Esophagus (tissue), 2 donors: ENCODE data around the gene RTP5. TPM values are rescaled to one million over a fixed set of nuclear protein-coding genes. Genes with fewer than 3 reads are reported as not detected.

ENCODE experiments used
- H3K27ac ChIP-seq, 2 donors: one replicate each; pipeline ENCODE4 v1.5.1; 2013; ENCODE audit warnings: low read depth in 2 of 2, mild to moderate bottlenecking in 2 of 2, inconsistent platforms in 1 of 2, low read length in 1 of 2, moderate library complexity in 1 of 2
- H3K27me3 ChIP-seq, 2 donors: one replicate each; pipeline ENCODE4 v1.6.1; 2013; ENCODE audit warnings: low read length in 2 of 2, control low read depth in 1 of 2, mild to moderate bottlenecking in 1 of 2; ENCODE audit not compliant: insufficient read depth in 2 of 2, control insufficient read depth in 1 of 2
- H3K36me3 ChIP-seq, 2 donors: one replicate each; pipeline ENCODE4 v1.6.1; 2013; ENCODE audit warnings: low read length in 1 of 2; ENCODE audit not compliant: control insufficient read depth in 2 of 2, insufficient read depth in 2 of 2
- H3K4me1 ChIP-seq, 2 donors: one replicate each; pipeline ENCODE4 v1.6.1; 2013; ENCODE audit warnings: low read length in 1 of 2; ENCODE audit not compliant: control insufficient read depth in 2 of 2, insufficient read depth in 2 of 2
- H3K4me3 ChIP-seq, 2 donors: one replicate each; pipeline ENCODE4 v1.5.1; 2013; ENCODE audit warnings: low read length in 2 of 2, mild to moderate bottlenecking in 2 of 2, low read depth in 1 of 2, moderate library complexity in 1 of 2
- H3K9me3 ChIP-seq, 2 donors: one replicate each; pipeline ENCODE4 v1.6.1; 2013; ENCODE audit warnings: mild to moderate bottlenecking in 2 of 2, low read depth in 1 of 2, low read length in 1 of 2, moderate library complexity in 1 of 2; ENCODE audit not compliant: control insufficient read depth in 2 of 2, insufficient read depth in 1 of 2
- WGBS, 2 donors: extraction: QIAGEN DNeasy Blood & Tissue Kit; methylation state at CpG; one replicate each; pipeline ENCODE4 v1.1.7; 2013; 5-methylcytosine and 5-hydroxymethylcytosine counted together
- polyA plus RNA-seq, 2 donors: library from polyadenylated mRNA; stranded (reverse); fragments of 200-250 nt; gene quantifications; one replicate each; pipeline ENCODE4 v1.2.3, GENCODE V29; 2013
- donor health status: healthy with polysubstance abuse.
- donor health status: Bipolar disorder and iron deficiency.

Gene RTP5
- polyA plus RNA-seq, 2 donors, result 0.06 to 0.28 TPM

- WGBS, 2 donors, result 40 to 54% methylated on average over 32 to 52 of the region's 52 CpGs
- no peaks in the 10 kb centered on the region for H3K9me3 ChIP-seq
Observed at GRCh38 chr2:241843321-241844065, 26.0 kb upstream of the RTP5 start.

GRCh38 chr2:241844066-241844728 lies 25.3 kb upstream of the RTP5 start:
- WGBS, 2 donors, result 4 to 7% methylated on average over 39 to 65 of the region's 65 CpGs
- H3K27me3 ChIP-seq, result no peaks in the 10 kb centered on the region
- H3K27ac ChIP-seq, result peak overlapping the region in 1 of 2 donors; percentile 36
- H3K4me1 ChIP-seq, result peaks cover 0 to 6% of the 10 kb centered on the region in 2 donors
- peak overlapping the region; percentile 28 to 44 for H3K4me3 ChIP-seq
- H3K9me3 ChIP-seq, result no peaks in the 10 kb centered on the region
- no peaks in the 10 kb centered on the region for H3K36me3 ChIP-seq

More at GRCh38 chr2:241843321-241844065, 26.0 kb upstream of the RTP5 start:
- H3K27me3 ChIP-seq, result no peaks in the 10 kb centered on the region
- peak overlapping the region in 1 of 2 donors; percentile 28 for H3K4me3 ChIP-seq
- peak overlapping the region in 1 of 2 donors; percentile 23 for H3K27ac ChIP-seq
- no peaks in the 10 kb centered on the region for H3K36me3 ChIP-seq
- peaks cover 0 to 6% of the 10 kb centered on the region in 2 donors for H3K4me1 ChIP-seq

GRCh38 chr2:241844831-241845578 lies 24.5 kb upstream of the RTP5 start:
- no peaks in the 10 kb centered on the region for H3K27me3 ChIP-seq
- H3K27ac ChIP-seq, result no peak overlapping the region
- WGBS, 2 donors, result 73 to 74% methylated on average over 36 to 37 of the region's 37 CpGs
- H3K4me3 ChIP-seq, result no peak overlapping the region
- no peaks in the 10 kb centered on the region for H3K9me3 ChIP-seq
- H3K36me3 ChIP-seq, result no peaks in the 10 kb centered on the region
- H3K4me1 ChIP-seq, result peaks cover 0 to 6% of the 10 kb centered on the region in 2 donors

DNA sequence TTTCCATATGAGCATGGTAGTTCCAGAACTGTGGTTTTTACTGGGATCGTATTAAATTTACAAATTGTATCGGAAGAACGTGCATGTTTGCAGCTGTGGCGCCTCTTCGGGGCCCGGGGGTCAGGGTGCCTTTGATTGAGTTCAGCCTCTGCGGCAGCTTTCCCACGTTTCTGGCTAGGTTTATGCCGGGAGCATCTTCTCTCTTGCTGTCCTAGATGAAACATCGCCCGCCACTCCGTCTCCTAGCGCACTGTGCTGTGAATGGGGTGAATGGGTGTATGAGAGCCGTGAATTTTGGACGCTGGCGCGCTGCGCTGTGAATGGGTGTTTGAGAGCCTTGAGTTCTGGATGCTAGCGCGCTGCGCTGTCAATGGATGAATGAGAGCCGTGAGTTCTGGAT lies 23.1 kb upstream of the RTP5 start:
- no peak overlapping the region for H3K4me3 ChIP-seq
- no peaks in the 10 kb centered on the region for H3K36me3 ChIP-seq
- no peaks in the 10 kb centered on the region for H3K9me3 ChIP-seq
- no peaks in the 10 kb centered on the region for H3K27me3 ChIP-seq
- 85 to 89% methylated on average over 22 of the region's 22 CpGs for WGBS, 2 donors
- no peak overlapping the region for H3K27ac ChIP-seq
- H3K4me1 ChIP-seq, result peaks cover 0 to 6% of the 10 kb centered on the region in 2 donors

DNA sequence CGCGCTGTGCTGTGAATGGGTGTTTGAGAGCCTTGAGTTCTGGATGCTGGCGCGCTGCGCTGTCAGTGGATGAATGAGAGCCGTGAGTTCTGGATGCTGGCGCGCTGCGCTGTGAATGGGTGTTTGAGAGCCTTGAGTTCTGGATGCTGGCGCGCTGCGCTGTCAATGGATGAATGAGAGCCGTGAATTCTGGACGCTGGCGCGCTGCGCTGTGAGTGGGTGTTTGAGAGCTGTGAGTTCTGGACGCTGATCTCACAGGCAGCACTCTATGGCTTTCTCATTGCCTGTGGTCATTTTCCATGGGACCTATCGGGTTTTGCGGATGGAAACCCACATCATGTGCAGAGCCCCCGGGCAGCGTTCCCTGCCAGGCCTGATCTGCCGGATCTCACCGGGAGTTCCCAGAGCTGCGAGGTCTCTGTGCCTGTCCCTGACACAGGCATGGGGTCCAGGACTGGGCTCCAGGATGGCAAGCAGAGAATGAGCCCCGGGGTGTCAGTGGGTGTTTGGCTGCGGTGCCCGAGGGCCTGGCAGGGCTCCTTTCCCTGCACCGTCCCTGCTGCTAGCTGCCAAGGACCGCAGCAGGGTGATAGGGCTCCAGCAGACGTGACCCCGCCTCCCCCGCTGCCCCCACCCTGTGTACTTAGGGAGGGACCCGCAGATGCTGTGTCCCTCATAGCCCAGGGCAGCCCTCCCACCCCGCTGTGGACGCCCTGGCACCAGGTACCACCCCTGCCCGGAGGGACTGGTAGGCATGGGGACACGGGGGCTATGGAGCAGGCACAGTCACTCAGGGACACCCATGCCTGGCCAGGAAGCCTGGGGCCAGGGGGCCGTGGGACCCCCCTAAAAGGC lies 20.5 kb upstream of the RTP5 start:
- 81 to 84% methylated on average over 39 of the region's 39 CpGs for WGBS, 2 donors
- no peaks in the 10 kb centered on the region for H3K9me3 ChIP-seq
- H3K4me3 ChIP-seq, result no peak overlapping the region
- no peaks in the 10 kb centered on the region for H3K27me3 ChIP-seq
- peaks cover 0 to 6% of the 10 kb centered on the region in 2 donors for H3K4me1 ChIP-seq
- no peaks in the 10 kb centered on the region for H3K36me3 ChIP-seq
- no peak overlapping the region for H3K27ac ChIP-seq

DNA sequence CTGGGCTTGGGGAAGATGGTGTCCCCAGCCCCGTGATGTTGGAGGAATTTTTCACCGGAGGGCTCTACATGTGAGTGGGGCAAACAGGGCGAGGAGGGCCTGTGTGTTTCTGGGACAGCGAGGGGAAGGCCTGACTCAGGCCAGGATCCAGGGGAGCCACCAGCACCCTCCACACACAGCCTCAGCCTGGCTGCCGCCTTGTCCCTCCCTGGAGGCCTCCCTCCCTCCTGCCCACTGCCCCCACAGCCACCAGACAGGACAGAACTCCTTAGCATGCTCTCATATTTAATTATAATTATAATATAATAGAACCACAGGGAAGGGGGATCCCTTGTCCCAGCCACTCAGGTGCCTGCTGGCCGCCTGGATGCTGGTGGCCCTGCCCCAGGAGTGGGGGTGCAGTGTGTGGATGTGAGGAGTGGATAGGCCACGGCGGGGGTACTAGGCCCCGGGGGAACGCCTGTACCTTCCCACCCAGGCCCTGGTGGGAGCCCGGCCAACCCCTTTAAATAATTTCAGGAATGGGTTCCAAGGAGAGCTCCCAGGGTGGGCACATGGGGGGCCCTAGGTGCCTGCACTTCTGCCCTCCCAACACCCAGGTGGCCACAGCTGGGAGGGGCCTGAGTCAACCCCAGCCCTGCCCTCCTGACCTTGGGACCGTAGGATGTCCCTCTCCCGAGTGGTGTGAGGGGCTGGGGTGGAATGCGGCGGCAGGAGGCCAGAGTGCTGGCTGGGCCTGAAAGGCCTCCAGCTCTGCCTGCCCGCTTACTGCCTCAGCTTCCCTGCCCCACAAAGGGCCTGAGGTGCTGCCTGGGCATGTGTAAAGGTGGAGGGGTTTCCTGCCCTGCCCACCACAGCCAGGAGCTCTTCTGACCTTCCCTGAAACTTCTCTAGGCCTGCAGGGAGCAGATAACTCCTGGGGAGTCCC lies 19.6 kb upstream of the RTP5 start:
- Histone ChIP-seq H3K36me3 (no peaks in the 10 kb centered on the region), H3K9me3 (no peaks in the 10 kb centered on the region), H3K4me1 (peaks cover 0 to 2% of the 10 kb centered on the region in 2 donors), H3K27me3 (no peaks in the 10 kb centered on the region), H3K27ac (no peak overlapping the region), H3K4me3 (no peak overlapping the region)
- 91 to 92% methylated on average over 16 of the region's 16 CpGs for WGBS, 2 donors

DNA sequence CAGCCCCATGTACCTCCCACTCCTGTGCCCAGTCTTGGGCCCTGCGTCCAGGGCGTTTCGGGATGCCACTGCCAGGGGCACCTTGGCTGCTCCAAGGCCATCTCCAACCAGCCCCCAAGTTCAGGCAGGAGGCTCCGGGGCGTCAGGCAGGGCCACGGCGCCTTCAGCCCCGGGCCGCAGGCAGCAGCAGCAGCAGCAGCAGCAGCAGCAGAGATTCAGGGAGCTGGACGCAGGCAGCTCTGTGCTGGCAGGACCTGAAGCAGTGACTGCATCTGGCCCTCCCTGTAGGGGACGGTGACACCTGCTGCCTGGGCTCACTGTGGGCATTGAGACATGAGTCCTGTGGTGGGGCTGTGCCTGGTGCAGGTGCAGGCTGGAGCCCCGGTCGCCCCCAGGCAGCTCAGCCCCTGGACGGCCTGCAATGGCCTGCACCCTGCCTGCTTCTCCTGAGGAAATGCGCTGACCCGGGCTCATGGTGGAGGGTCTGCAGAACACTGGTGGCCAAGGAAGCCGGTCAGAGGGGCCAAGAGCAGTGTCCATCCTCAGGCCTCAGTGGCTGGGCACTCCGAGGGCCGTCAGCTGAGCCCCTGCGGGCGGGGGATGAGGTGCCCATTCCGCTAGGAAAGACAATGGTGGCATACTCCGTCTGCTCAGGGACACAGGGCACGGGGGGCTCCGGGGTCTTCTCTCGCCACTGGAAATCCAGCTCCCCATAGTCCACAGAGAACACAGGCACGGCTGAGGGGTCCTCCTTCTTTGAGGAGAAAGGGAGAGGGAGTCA lies 18.8 kb upstream of the RTP5 start:
- Histone ChIP-seq H3K4me1 (no peaks in the 10 kb centered on the region), H3K27me3 (no peaks in the 10 kb centered on the region), H3K4me3 (no peak overlapping the region), H3K27ac (no peak overlapping the region), H3K9me3 (no peaks in the 10 kb centered on the region), H3K36me3 (no peaks in the 10 kb centered on the region)
- WGBS, 2 donors, result 91 to 94% methylated on average over 27 of the region's 27 CpGs
